GM12864 (cell line): ENCODE data around the gene ARHGEF7.

Source experiments
- DNase-seq: peaks from one replicate; pipeline ENCODE4 v3.0.0-alpha.2; 2011; ENCODE audit warnings: low read depth
- H3K4me3 ChIP-seq: 2 replicates; pipeline ENCODE4 v1.5.1; 2011; ENCODE audit warnings: mild to moderate bottlenecking, low read depth, low read length, control low read depth
- TF ChIP-seq, protein P1 (sequence below): IDR thresholded peaks from 2 replicates; pipeline ENCODE4 v1.5.1; 2011; ENCODE audit warnings: low read depth, mild to moderate bottlenecking, moderate library complexity, low read length, control low read depth, inconsistent platforms; ENCODE audit errors: missing control alignments

The ARHGEF7 gene

DNA sequence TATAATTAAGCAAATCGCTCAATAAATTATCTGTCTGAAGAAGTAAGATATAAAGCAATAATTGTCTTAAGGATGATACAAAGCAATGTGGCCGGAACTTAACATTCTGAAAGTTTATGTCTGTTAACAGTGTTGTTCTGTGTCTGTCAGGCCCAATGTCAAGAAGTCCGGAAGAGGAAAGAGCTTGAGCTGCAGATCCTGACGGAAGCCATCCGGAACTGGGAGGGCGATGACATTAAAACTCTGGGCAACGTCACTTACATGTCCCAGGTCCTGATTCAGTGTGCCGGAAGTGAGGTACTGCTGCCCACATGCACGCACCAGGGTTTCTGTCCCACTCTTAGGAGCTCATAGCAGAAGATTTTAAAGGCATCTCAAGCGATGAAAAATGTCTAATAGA, 160.3 kb downstream of the ARHGEF7 start:
- no peak for DNase-seq

DNA sequence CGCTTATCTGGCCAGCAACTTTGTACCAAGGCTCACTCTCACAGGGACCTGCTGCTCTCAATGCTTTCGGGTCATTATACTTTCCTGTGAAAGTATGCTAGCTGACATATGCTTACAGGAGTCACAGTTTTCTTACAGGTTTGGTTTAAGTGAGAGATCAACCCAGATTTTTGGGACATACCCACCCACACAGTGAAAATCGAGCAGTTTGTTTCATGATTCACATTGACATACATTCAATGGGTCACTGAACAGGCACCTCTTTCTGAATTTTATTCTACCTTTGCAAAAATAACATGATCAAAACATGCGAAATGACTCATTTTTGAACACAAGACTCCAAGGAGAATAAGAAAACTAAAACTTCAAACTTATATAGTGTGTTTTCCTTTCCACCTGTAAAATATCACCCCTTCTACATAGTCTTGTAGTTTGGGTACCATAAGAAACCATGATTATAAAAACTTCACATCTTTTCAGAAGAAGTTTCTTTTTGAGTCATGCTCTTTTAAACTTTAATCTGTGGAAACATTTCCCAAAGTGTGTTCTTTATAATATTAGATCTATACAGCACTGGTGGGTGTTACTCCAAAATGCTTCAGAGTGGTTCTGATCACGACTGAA, 161.0 kb downstream of the ARHGEF7 start:
- no peak overlapping the region for H3K4me3 ChIP-seq
- DNase-seq = no peak
- TF ChIP-seq, protein P1, sequence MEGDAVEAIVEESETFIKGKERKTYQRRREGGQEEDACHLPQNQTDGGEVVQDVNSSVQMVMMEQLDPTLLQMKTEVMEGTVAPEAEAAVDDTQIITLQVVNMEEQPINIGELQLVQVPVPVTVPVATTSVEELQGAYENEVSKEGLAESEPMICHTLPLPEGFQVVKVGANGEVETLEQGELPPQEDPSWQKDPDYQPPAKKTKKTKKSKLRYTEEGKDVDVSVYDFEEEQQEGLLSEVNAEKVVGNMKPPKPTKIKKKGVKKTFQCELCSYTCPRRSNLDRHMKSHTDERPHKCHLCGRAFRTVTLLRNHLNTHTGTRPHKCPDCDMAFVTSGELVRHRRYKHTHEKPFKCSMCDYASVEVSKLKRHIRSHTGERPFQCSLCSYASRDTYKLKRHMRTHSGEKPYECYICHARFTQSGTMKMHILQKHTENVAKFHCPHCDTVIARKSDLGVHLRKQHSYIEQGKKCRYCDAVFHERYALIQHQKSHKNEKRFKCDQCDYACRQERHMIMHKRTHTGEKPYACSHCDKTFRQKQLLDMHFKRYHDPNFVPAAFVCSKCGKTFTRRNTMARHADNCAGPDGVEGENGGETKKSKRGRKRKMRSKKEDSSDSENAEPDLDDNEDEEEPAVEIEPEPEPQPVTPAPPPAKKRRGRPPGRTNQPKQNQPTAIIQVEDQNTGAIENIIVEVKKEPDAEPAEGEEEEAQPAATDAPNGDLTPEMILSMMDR = no peak

More for the DNA sequence above, 160.3 kb downstream of the ARHGEF7 start:
- TF ChIP-seq, protein P1 = no peak
- no peak overlapping the region for H3K4me3 ChIP-seq

DNA sequence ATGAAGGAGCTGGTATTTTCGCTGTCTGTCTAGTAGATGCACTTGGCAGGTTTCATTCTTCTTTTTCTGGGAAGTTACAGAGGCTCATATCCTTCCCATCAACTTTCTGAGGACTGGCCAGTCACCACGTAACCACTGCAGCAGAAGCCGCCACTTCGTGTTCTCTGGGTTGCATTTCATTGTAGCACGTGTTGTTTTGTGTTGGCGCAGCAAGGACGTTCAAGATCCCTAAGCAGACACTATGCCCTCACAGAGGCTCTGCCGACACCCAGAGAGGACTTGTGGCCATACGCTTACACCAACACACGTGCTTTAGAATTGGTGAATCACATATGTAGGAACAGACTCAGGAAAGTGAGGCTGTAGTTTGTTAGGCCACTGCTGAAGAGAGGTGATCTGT, 163.1 kb downstream of the ARHGEF7 start:
- TF ChIP-seq, protein P1 = no peak
- DNase-seq = no peak
- H3K4me3 ChIP-seq = no peak overlapping the region

DNA sequence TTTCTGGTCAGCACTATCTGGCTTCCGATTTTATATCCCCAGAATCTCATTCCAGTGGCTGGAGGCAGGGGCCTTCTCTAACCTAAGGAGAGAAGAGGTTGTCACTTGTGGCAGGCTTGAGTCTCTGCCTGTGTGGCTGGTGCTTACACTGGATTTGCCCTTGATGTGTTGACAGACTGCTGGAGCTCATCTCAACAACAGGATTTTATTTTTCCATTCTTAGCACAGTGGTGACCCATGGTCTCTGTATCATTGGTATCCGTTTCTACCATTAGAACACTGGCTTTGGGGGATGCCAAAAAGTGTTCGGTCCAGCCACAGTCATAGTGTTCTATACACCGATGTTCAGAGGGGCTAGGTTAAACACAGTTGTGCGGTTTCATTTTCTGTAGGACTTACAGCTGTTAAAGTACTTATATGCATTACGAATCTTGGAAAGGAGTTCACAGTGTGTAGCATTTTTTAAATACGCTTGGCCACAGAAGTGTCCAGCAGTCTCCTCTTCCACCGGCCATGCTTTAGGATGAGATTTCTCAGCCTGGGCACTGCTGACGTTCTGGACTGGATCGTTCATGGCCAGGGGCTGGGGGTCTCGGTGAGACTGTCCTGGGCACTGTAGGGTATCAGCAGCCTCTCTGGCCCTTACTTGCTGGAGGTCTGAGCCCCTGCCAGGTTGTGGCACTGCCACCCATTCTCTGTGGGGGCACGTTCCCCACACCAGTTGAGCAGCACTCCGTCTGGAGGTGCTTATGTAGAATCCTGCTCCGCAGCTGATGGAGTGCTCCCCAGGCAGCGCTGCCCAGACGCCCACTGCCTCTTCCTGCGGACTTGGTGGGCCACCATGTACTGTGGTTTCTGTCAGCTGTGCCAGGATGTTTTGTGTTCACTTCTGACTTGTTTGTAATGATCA, 163.9 kb downstream of the ARHGEF7 start:
- TF ChIP-seq, protein P1 = no peak
- H3K4me3 ChIP-seq = no peak overlapping the region
- no peak for DNase-seq

DNA sequence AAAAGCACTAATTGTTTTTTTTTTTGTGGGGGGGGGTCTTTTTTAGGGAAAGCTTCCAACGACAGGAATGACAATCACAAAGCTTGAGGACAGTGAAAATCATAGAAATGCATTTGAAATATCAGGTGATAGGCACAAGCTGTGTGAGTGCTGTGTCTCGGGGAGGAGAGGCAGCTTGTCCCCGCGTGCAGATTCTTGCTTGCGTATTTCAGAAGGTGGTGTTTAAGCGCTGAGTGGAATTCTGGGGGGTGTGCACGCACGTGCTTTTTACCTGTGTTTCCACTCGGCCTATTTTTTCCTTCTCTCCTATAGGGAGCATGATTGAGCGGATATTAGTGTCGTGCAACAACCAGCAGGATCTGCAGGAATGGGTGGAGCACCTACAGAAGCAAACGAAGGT, 165.1 kb downstream of the ARHGEF7 start:
- H3K4me3 ChIP-seq = no peak overlapping the region
- DNase-seq = no peak
- TF ChIP-seq, protein P1 = no peak

DNA sequence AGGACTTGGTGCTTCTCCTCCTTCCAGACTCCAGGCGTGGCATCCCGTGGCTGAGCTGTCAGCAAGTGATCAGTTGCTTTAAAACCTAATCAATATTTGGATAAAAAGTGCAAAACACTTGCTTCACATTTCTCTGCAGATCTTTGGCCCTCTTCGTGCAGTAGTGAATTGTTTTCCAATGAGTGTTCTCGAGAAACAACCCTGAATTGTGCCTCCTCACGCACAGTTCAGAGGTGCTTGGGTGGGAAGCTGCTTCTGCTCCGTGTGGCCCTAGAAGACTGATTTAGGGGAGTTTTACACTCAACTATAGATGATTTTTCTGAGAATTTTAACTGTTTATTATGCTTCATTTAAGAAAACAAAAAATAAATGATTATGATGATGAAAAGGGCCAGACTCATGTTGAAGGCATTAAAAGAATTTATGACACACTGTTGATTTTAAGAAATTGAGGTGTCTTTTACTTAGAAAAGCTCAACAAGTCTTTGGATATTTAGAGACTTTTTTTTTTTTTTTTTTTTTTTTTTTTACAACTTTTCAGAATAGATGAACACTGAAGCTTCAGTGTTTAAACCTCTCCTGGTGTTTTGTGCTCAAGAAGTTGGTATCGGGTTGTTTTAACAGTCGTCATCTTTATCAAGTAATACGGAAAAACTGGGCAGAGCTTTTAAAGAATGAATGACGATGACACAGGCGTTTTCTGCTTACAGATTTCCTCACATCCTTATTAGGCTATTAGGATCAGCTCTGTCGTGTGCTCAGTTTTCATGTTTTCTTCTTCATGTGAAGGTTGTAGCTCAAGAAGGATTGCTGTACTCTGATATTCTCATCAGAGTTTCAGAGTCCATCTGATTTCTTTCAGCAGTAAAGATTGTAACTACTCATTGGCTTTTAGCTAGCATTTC, 165.8 kb downstream of the ARHGEF7 start:
- H3K4me3 ChIP-seq = no peak overlapping the region
- TF ChIP-seq, protein P1 = no peak
- no peak for DNase-seq
